ENCODE measurements around the gene ELFN1. TPM values are rescaled to one million over a fixed set of nuclear protein-coding genes. Genes with fewer than 3 reads are reported as not detected.

Gene ELFN1
- 1 to 10 TPM in 1 of 4 donors, under 1 TPM in 3; 0.12 to 1.0 (median 0.46) TPM for total RNA-seq

- in situ Hi-C loops (cut with MboI; ENCODE audit: low sequenced_read_pairs in 4 of 4): loop anchor here in 1 of 4 donors (25.0 kb wide), 1 partner anchor 542 kb away; no protein-coding TSS in a partner anchor
- no peak for DNase-seq
- Histone ChIP-seq H3K4me3 (peak within 1 kb of the TSS; percentile 21 to 33 (median 25)), H3K4me1 (peaks cover 0 to 12% of the 10 kb centered on the region in 2 donors), H3K36me3 (no peaks in the 10 kb centered on the region), H3K27ac (no peak within 1 kb of the TSS), H3K27me3 (peaks cover 62 to 90% (median 87%) of the 10 kb centered on the region in 3 donors), H3K9me3 (no peaks in the 10 kb centered on the region)
- TF ChIP-seq POLR2A (IDR thresholded peaks at IDR 0.05): no peak
- TF ChIP-seq, protein P1, sequence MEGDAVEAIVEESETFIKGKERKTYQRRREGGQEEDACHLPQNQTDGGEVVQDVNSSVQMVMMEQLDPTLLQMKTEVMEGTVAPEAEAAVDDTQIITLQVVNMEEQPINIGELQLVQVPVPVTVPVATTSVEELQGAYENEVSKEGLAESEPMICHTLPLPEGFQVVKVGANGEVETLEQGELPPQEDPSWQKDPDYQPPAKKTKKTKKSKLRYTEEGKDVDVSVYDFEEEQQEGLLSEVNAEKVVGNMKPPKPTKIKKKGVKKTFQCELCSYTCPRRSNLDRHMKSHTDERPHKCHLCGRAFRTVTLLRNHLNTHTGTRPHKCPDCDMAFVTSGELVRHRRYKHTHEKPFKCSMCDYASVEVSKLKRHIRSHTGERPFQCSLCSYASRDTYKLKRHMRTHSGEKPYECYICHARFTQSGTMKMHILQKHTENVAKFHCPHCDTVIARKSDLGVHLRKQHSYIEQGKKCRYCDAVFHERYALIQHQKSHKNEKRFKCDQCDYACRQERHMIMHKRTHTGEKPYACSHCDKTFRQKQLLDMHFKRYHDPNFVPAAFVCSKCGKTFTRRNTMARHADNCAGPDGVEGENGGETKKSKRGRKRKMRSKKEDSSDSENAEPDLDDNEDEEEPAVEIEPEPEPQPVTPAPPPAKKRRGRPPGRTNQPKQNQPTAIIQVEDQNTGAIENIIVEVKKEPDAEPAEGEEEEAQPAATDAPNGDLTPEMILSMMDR (IDR thresholded peaks at IDR 0.05 in 4 of 5, conservative IDR thresholded peaks at IDR 0.05 in 1 of 5): no peak
- no peak for ATAC-seq
- intact Hi-C loops (cut with DNase I; ENCODE audit: low total_unique reads): no loop called here
These were observed at the start of gene ELFN1 for GRCh38 chr7:1669954-1670893. Gene ELFN1 (plus strand): TSS chr7:1670277. CDS start chr7:1744597, 74,320 bp downstream.

GRCh38 chr7:1620835-1621234 lies 49.2 kb upstream of the ELFN1 start:
- TF ChIP-seq, protein P1 (IDR thresholded peaks at IDR 0.05 in 4 of 5, conservative IDR thresholded peaks at IDR 0.05 in 1 of 5): no peak
- TF ChIP-seq POLR2A (IDR thresholded peaks at IDR 0.05): no peak
- intact Hi-C loops (cut with DNase I; ENCODE audit: low total_unique reads): no loop called here
- H3K4me1 ChIP-seq: no peaks in the 10 kb centered on the region
- H3K27me3 ChIP-seq: no peaks in the 10 kb centered on the region
- in situ Hi-C loops (cut with MboI; ENCODE audit: low sequenced_read_pairs in 4 of 4): no loop called here
- ATAC-seq (no peak), DNase-seq (no peak)
- no peak overlapping the region for H3K4me3 ChIP-seq
- no peak overlapping the region for H3K27ac ChIP-seq
- H3K36me3 ChIP-seq: no peaks in the 10 kb centered on the region
- no peaks in the 10 kb centered on the region for H3K9me3 ChIP-seq

- no peaks in the 10 kb centered on the region for H3K4me1 ChIP-seq
- no peak overlapping the region for H3K27ac ChIP-seq
- ATAC-seq (no peak), DNase-seq (no peak)
- in situ Hi-C loops (cut with MboI; ENCODE audit: low sequenced_read_pairs in 4 of 4): no loop called here
- no peak overlapping the region for H3K4me3 ChIP-seq
- intact Hi-C loops (cut with DNase I; ENCODE audit: low total_unique reads): no loop called here
- H3K36me3 ChIP-seq: no peaks in the 10 kb centered on the region
- H3K9me3 ChIP-seq: no peaks in the 10 kb centered on the region
- H3K27me3 ChIP-seq: no peaks in the 10 kb centered on the region
- no peak for TF ChIP-seq POLR2A (IDR thresholded peaks at IDR 0.05)
- TF ChIP-seq, protein P1 (IDR thresholded peaks at IDR 0.05 in 4 of 5, conservative IDR thresholded peaks at IDR 0.05 in 1 of 5): no peak
These were observed 48.4 kb upstream of the ELFN1 start for GRCh38 chr7:1621718-1622117.

DNA sequence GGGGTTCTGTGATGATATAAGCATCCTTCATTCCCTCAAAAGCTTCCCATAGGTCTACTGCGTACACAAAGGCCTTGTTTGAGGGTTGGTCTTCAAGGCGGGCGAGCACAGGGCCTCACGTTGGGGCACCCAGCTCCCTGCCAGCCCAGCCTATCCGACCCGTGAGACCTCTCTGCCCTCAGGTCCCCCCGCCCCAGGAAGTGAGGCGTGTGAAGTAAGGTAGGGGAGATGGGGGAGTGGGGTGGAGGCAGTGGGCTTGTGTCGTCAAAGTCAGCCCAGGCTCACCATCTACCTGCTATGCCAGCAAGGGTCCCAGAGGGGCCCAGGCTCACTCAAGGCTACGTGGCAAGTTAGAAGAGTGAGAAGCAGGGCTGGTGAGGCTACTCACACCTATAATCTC lies 47.6 kb upstream of the ELFN1 start:
- no peak overlapping the region for H3K4me3 ChIP-seq
- no peaks in the 10 kb centered on the region for H3K36me3 ChIP-seq
- no peaks in the 10 kb centered on the region for H3K27me3 ChIP-seq
- in situ Hi-C loops (cut with MboI; ENCODE audit: low sequenced_read_pairs in 4 of 4) (no loop called here), intact Hi-C loops (cut with DNase I; ENCODE audit: low total_unique reads) (no loop called here)
- no peak for ATAC-seq
- TF ChIP-seq POLR2A (IDR thresholded peaks at IDR 0.05): no peak
- TF ChIP-seq, protein P1 (IDR thresholded peaks at IDR 0.05 in 4 of 5, conservative IDR thresholded peaks at IDR 0.05 in 1 of 5): no peak
- H3K9me3 ChIP-seq: no peaks in the 10 kb centered on the region
- DNase-seq: no peak
- no peaks in the 10 kb centered on the region for H3K4me1 ChIP-seq
- H3K27ac ChIP-seq: no peak overlapping the region

Measured in gastrocnemius medialis (tissue), 4 donors.